Ascending aorta (tissue), 2 donors: Measurements from ENCODE around the gene YWHAB. TPM values are rescaled to one million over a fixed set of nuclear protein-coding genes. Genes with fewer than 3 reads are reported as not detected.

Experiments
- DNase-seq, 2 donors: peaks; one replicate each; pipeline ENCODE4 v3.0.0-alpha.2; 2019; ENCODE audit warnings: low spot score in 2 of 2
- H3K27ac ChIP-seq, 2 donors: fragments of 200-600 bp; sonication (generic); one replicate each; pipeline ENCODE4 v1.5.1; 2016 to 2017; ENCODE audit warnings: mild to moderate bottlenecking in 1 of 2
- H3K27me3 ChIP-seq: fragments of 200-600 bp; sonication (generic); one replicate; pipeline ENCODE4 v1.5.1; 2017
- H3K36me3 ChIP-seq, 2 donors: fragments of 200-600 bp; sonication (generic); one replicate each; pipeline ENCODE4 v1.5.1; 2016
- H3K4me1 ChIP-seq, 2 donors: fragments of 200-600 bp; sonication (generic); one replicate each; pipeline ENCODE4 v1.5.1; 2016 to 2017; ENCODE audit warnings: mild to moderate bottlenecking in 1 of 2
- H3K4me3 ChIP-seq, 2 donors: fragments of 200-600 bp; sonication (generic); one replicate each; pipeline ENCODE4 v1.5.1; 2016 to 2017; ENCODE audit warnings: mild to moderate bottlenecking in 1 of 2
- H3K9me3 ChIP-seq, 2 donors: fragments of 200-600 bp; sonication (generic); one replicate each; pipeline ENCODE4 v1.5.1; 2016
- CTCF ChIP-seq, 3 experiments: fragments of 200-600 bp in 2 of 3; fragments of 450-650 bp in 1 of 3; sonication (generic) in 2 of 3; IDR thresholded peaks; one replicate each; pipeline ENCODE4 v1.5.1; 2016 to 2019; ENCODE audit warnings: antibody characterized with exemption in 3 of 3, mild to moderate bottlenecking in 1 of 3, moderate library complexity in 1 of 3
- intact Hi-C: fragments of 100-400 bp; cut with DNase I; formaldehyde crosslinking; loops from one replicate; pipeline ENCODE4 v1.15.1; 2023
- total RNA-seq: library from RNA; depleted of rRNA; stranded (reverse); fragments of >200 nt; gene quantifications from one replicate; pipeline ENCODE4 v1.1.0, GENCODE V29; 2016

The YWHAB gene
- total RNA-seq, 1 donor from 2014 or later = 50.4 TPM

GRCh38 chr20:44956410-44956809 lies 70.9 kb downstream of the YWHAB start:
- Histone ChIP-seq H3K36me3 (peaks cover 33 to 44% of the 10 kb centered on the region in 2 donors), H3K9me3 (no peaks in the 10 kb centered on the region), H3K27ac (no peak overlapping the region), H3K27me3 (no peaks in the 10 kb centered on the region), H3K4me1 (peaks cover 0 to 11% of the 10 kb centered on the region in 2 donors), H3K4me3 (no peak overlapping the region)
- DNase-seq = no peak
- no peak for TF ChIP-seq CTCF (IDR thresholded peaks at IDR 0.05)
- intact Hi-C loops = no loop called here

Other genes with a start within 250 kb of the YWHAB start
- 0.75 TPM for gene ADA, start 234.0 kb upstream of the YWHAB start, total RNA-seq
- gene CCN5, start 170.3 kb upstream of the YWHAB start, total RNA-seq = 377 TPM
- gene KCNK15, start 139.8 kb upstream of the YWHAB start, total RNA-seq = 62.6 TPM
- 4.0 TPM for gene RIMS4, start 75.2 kb upstream of the YWHAB start, total RNA-seq
- gene PABPC1L, start 24.4 kb downstream of the YWHAB start, total RNA-seq = 22.9 TPM
- gene TOMM34, start 74.7 kb downstream of the YWHAB start, total RNA-seq = 11.1 TPM
- 20.6 TPM for gene STK4, start 80.8 kb downstream of the YWHAB start, total RNA-seq
- not detected for gene KCNS1, start 215.4 kb downstream of the YWHAB start, total RNA-seq
- gene WFDC5, start 229.5 kb downstream of the YWHAB start, total RNA-seq = not detected
- gene WFDC12, start 238.8 kb downstream of the YWHAB start, total RNA-seq = not detected